Neural cell (in vitro differentiated cells): ENCODE results near the gene DDX51. TPM values are rescaled to one million over a fixed set of nuclear protein-coding genes. Genes with fewer than 3 reads are reported as not detected.

Experiments used
- H2AFZ ChIP-seq: fragments of 200-600, 300-800 bp; sonication (generic), shearing (Covaris generic); 2 replicates; pipeline ENCODE4 v1.6.0; 2014; ENCODE audit warnings: low read depth, mild to moderate bottlenecking, antibody characterized with exemption, low read length, moderate library complexity
- H3F3A ChIP-seq: fragments of 200-600 bp; shearing (Covaris generic); 2 replicates; pipeline ENCODE4 v1.6.1; 2016; ENCODE audit warnings: mild to moderate bottlenecking, moderate library complexity, mixed read lengths, antibody characterized with exemption, low read length; ENCODE audit not compliant: insufficient read depth, poor library complexity, severe bottlenecking
- H3K27ac ChIP-seq: fragments of 200-600, 300-800 bp; sonication (generic), shearing (Covaris generic); 2 replicates; pipeline ENCODE4 v1.5.1; 2014; ENCODE audit warnings: mild to moderate bottlenecking, low read length, moderate library complexity
- H3K27me3 ChIP-seq: fragments of 300-800, 200-600 bp; sonication (generic), shearing (Covaris generic); 2 replicates; pipeline ENCODE4 v1.6.0; 2014; ENCODE audit warnings: mild to moderate bottlenecking, low read depth, low read length, moderate library complexity; ENCODE audit not compliant: insufficient read depth
- H3K36me3 ChIP-seq: fragments of 300-800, 200-600 bp; sonication (generic), shearing (Covaris generic); 2 replicates; pipeline ENCODE4 v1.5.1; 2014; ENCODE audit warnings: mild to moderate bottlenecking, antibody characterized with exemption, low read length, moderate library complexity; ENCODE audit not compliant: insufficient read depth
- H3K4me2 ChIP-seq: fragments of 300-800, 200-600 bp; sonication (generic), shearing (Covaris generic); 2 replicates; pipeline ENCODE4 v1.6.0; 2014; ENCODE audit warnings: mild to moderate bottlenecking, low read length
- H3K4me3 ChIP-seq: fragments of 300-800, 200-600 bp; sonication (generic), shearing (Covaris generic); 2 replicates; pipeline ENCODE4 v1.5.1; 2014; ENCODE audit warnings: mild to moderate bottlenecking, low read length, moderate library complexity
- H3K79me2 ChIP-seq: fragments of 200-600 bp; shearing (Covaris generic); replicated peaks from 2 replicates; pipeline ENCODE4 v1.6.0; 2014; ENCODE audit warnings: mild to moderate bottlenecking, low read length, moderate library complexity; ENCODE audit not compliant: insufficient read depth
- H3K9ac ChIP-seq: fragments of 300-800, 200-600 bp; sonication (generic), shearing (Covaris generic); 2 replicates; pipeline ENCODE4 v1.6.1; 2016; ENCODE audit warnings: mild to moderate bottlenecking, low read length, mixed read lengths
- H3K9me2 ChIP-seq: fragments of 200-600 bp; shearing (Covaris generic); 2 replicates; pipeline ENCODE4 v1.6.1; 2016; ENCODE audit warnings: mild to moderate bottlenecking, low read length, mixed read lengths; ENCODE audit not compliant: insufficient read depth
- H3K9me3 ChIP-seq: fragments of 200-600, 300-800 bp; sonication (generic), shearing (Covaris generic); 2 replicates; pipeline ENCODE4 v1.6.1; 2016; ENCODE audit warnings: mild to moderate bottlenecking, mixed run types, low read length, moderate library complexity, mixed read lengths
- H4K20me1 ChIP-seq: fragments of 200-600 bp; shearing (Covaris generic); 2 replicates; pipeline ENCODE4 v1.6.1; 2016; ENCODE audit warnings: mild to moderate bottlenecking, mixed run types; ENCODE audit not compliant: insufficient read depth
- EP300 ChIP-seq: fragments of 450-650 bp; conservative IDR thresholded peaks from 2 replicates; pipeline ENCODE4 v1.6.1; 2014; ENCODE audit warnings: antibody characterized with exemption, mild to moderate bottlenecking, moderate library complexity; ENCODE audit not compliant: poor library complexity, severe bottlenecking
- EZH2 ChIP-seq: fragments of 200-600, 300-800 bp; shearing (Covaris generic), sonication (generic); IDR thresholded peaks from 2 replicates; pipeline ENCODE4 v1.6.1; 2014; ENCODE audit warnings: antibody characterized with exemption, low read length, borderline replicate concordance, mild to moderate bottlenecking; ENCODE audit not compliant: insufficient read depth, poor library complexity, severe bottlenecking
- MXI1 ChIP-seq: fragments of 450-650 bp; conservative IDR thresholded peaks from 2 replicates; pipeline ENCODE4 v1.6.1; 2014; ENCODE audit warnings: antibody characterized with exemption, mild to moderate bottlenecking; ENCODE audit not compliant: poor library complexity, severe bottlenecking
- POLR2AphosphoS5 ChIP-seq: IDR thresholded peaks from 2 replicates; pipeline ENCODE4 v1.6.1; 2012
- RAD21 ChIP-seq: fragments of 450-650 bp; conservative IDR thresholded peaks from 2 replicates; pipeline ENCODE4 v1.6.1; 2014; ENCODE audit warnings: antibody characterized with exemption, mild to moderate bottlenecking, moderate library complexity
- SMC3 ChIP-seq: fragments of 450-650 bp; conservative IDR thresholded peaks from 2 replicates; pipeline ENCODE4 v1.6.1; 2014; ENCODE audit warnings: antibody characterized with exemption, mild to moderate bottlenecking, moderate library complexity; ENCODE audit not compliant: poor library complexity
- TAF1 ChIP-seq: IDR thresholded peaks from 2 replicates; pipeline ENCODE4 v1.6.1; 2012; ENCODE audit warnings: low read depth
- polyA plus RNA-seq: library from polyadenylated mRNA; depleted of rRNA; stranded (reverse); fragments of >200 nt; gene quantifications from 2 replicates; pipeline ENCODE4 v1.2.3, GENCODE V29; 2014
- TF ChIP-seq, protein P1 (sequence below): fragments of 450-650 bp; IDR thresholded peaks from 2 replicates; pipeline ENCODE4 v1.5.1; 2014; ENCODE audit warnings: antibody characterized with exemption, mild to moderate bottlenecking, moderate library complexity; ENCODE audit not compliant: poor library complexity, severe bottlenecking
- TF ChIP-seq, protein P2 (sequence below): IDR thresholded peaks from 2 replicates; pipeline ENCODE4 v1.6.1; 2012; ENCODE audit warnings: borderline replicate concordance

Gene DDX51
- polyA plus RNA-seq, 1 donor from 2014 or later: 17.6 TPM

DNA sequence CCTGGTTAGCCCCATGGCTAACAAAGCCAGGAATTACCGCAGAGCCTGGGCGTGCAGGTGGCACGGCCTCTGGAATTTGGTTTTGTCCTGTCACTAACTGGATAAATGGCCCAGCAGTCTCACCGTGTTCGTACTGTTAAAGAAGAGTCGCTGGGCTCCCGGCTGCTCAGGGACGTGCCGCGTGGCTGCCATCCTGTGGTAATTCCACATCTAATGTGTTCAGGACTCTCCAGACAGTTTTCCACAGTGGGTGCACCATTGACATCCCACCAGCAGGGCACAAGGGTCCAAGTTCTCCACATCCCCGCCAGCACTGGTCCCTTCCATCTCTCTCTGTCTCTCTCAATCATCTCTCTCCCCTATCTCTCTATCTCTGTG, 19.8 kb upstream of the DDX51 start:
- H3K79me2 ChIP-seq: no peaks in the 10 kb centered on the region
- H3K27ac ChIP-seq: no peak overlapping the region
- no peak overlapping the region for H3K9ac ChIP-seq
- no peaks in the 10 kb centered on the region for H3K27me3 ChIP-seq
- no peaks in the 10 kb centered on the region for H3K9me2 ChIP-seq
- H3K4me2 ChIP-seq: no peak overlapping the region
- no peaks in the 10 kb centered on the region for H3F3A ChIP-seq
- TF ChIP-seq TAF1 (no peak), MXI1 (no peak), SMC3 (no peak)
- TF ChIP-seq, protein P1, sequence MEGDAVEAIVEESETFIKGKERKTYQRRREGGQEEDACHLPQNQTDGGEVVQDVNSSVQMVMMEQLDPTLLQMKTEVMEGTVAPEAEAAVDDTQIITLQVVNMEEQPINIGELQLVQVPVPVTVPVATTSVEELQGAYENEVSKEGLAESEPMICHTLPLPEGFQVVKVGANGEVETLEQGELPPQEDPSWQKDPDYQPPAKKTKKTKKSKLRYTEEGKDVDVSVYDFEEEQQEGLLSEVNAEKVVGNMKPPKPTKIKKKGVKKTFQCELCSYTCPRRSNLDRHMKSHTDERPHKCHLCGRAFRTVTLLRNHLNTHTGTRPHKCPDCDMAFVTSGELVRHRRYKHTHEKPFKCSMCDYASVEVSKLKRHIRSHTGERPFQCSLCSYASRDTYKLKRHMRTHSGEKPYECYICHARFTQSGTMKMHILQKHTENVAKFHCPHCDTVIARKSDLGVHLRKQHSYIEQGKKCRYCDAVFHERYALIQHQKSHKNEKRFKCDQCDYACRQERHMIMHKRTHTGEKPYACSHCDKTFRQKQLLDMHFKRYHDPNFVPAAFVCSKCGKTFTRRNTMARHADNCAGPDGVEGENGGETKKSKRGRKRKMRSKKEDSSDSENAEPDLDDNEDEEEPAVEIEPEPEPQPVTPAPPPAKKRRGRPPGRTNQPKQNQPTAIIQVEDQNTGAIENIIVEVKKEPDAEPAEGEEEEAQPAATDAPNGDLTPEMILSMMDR: peak; percentile 33
- H2AFZ ChIP-seq: no peak overlapping the region
- no peak overlapping the region for H3K4me3 ChIP-seq
- H3K36me3 ChIP-seq: no peaks in the 10 kb centered on the region
- no peaks in the 10 kb centered on the region for H3K9me3 ChIP-seq
- no peaks in the 10 kb centered on the region for H4K20me1 ChIP-seq

DNA sequence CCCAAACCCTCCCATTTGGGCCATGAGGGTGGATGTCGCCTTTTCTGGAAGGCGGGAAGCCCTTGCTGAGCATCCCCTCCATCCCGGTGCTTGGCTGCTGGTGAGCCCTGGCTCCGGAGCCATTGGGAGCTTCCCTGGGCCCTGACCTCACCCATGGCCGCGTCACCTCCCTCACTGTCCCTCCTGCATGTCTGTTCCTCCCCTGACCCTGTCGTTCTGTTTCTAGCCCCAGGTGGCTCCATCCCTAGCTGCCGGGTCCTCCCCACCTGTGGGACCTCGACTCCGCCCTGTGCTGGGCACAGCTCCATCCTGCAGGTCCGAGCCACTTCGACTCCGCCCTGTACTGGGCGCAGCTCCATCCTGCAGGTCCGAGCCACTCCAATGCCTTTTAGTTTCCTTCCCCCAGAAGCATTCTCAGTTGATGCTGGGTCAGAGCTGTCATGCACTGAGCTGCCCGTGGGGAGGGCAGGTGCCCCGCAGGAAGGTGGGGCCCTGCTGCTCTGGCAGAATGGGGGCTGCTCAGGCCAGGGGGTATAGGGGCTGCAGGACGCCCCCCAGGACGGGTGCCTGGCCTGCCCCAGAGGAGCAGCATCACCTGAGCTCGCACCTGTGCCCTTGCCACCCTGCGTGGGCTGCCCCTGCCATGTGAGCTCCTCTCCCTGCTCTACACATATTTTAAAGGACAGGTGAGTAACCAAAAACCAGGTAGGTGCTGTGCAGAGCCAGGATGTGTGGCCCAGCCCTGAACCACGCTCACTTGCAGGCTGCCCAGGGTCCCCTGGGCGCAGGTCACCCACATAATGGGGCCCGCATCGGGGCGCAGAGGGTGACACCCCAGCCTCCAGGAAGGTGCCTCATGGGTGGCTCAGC, 19.2 kb upstream of the DDX51 start:
- Histone ChIP-seq H3K36me3 (no peaks in the 10 kb centered on the region), H4K20me1 (no peaks in the 10 kb centered on the region), H3K4me2 (no peak overlapping the region), H3K9me3 (no peaks in the 10 kb centered on the region), H3K9me2 (no peaks in the 10 kb centered on the region), H3K9ac (no peak overlapping the region), H3K27me3 (no peaks in the 10 kb centered on the region), H3K79me2 (no peaks in the 10 kb centered on the region), H3F3A (no peaks in the 10 kb centered on the region), H2AFZ (no peak overlapping the region), H3K27ac (no peak overlapping the region), H3K4me3 (no peak overlapping the region)
- TF ChIP-seq TAF1 (no peak), EZH2 (no peak), SMC3 (no peak), RAD21 (no peak), EP300 (no peak), POLR2AphosphoS5 (no peak), MXI1 (no peak)
- TF ChIP-seq, protein P2, sequence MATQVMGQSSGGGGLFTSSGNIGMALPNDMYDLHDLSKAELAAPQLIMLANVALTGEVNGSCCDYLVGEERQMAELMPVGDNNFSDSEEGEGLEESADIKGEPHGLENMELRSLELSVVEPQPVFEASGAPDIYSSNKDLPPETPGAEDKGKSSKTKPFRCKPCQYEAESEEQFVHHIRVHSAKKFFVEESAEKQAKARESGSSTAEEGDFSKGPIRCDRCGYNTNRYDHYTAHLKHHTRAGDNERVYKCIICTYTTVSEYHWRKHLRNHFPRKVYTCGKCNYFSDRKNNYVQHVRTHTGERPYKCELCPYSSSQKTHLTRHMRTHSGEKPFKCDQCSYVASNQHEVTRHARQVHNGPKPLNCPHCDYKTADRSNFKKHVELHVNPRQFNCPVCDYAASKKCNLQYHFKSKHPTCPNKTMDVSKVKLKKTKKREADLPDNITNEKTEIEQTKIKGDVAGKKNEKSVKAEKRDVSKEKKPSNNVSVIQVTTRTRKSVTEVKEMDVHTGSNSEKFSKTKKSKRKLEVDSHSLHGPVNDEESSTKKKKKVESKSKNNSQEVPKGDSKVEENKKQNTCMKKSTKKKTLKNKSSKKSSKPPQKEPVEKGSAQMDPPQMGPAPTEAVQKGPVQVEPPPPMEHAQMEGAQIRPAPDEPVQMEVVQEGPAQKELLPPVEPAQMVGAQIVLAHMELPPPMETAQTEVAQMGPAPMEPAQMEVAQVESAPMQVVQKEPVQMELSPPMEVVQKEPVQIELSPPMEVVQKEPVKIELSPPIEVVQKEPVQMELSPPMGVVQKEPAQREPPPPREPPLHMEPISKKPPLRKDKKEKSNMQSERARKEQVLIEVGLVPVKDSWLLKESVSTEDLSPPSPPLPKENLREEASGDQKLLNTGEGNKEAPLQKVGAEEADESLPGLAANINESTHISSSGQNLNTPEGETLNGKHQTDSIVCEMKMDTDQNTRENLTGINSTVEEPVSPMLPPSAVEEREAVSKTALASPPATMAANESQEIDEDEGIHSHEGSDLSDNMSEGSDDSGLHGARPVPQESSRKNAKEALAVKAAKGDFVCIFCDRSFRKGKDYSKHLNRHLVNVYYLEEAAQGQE: no peak
- TF ChIP-seq, protein P1: no peak
